ENCODE results near the gene STMP1. TPM values are rescaled to one million over a fixed set of nuclear protein-coding genes. Genes with fewer than 3 reads are reported as not detected.

Gene STMP1
- total RNA-seq, 1 experiment from 2014 or later, result 33.6 TPM

DNA sequence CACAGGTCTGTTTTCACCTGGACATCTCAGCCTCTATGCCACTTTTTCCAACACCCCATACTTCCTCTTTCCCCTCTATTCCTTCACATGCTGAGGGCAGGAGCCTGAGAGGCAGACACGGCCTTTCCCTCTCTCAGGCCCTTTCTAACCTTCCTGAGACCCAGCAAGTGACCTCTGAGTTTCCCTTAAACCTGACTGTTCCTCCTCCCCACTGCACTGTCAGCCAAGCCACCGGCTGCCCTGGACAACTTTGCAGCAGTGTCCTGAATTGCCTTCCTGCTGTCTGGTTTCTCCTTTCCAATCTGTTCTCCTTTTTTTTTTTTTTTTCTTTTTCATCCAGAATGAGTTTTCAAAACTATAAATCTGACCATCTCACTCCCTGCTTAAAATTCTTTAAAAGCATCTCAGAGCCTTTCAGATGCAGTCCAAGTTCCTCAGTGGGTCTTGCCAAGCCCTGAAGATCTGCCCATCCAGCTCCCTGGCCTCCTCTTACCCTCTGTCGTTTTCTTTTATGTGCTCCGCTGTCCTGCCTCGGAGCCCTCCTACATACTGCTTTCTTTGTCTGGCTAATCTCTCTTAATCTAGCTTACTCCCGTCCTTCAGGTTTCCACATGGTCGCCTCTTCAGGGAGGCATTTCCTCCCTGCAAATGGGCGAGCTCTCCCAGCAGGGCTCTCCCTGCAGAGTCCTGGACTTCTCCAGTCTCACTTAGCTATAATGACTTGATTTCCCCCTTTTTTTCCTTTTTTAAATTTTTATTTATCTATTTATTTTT lies 35.1 kb downstream of the STMP1 start:
- no peak overlapping the region for H3K27ac Mint-ChIP-seq (ENCODE audit: low read depth, unreplicated experiment)
- POLR2A ChIA-PET, result interaction anchor here (0.6 to 0.9 kb wide), 3 partner anchors 9 to 47 kb away, joined by 3 to 4 read pairs (median 3); no protein-coding TSS in a partner anchor
- CTCF ChIA-PET, result interaction anchor here (0.5 to 1.3 kb wide), 4 partner anchors 10 to 103 kb away, joined by 3 to 4 read pairs (median 3); no protein-coding TSS in a partner anchor
- no peaks in the 10 kb centered on the region for H3K9me3 Mint-ChIP-seq (ENCODE audit: unreplicated experiment)
- no peaks in the 10 kb centered on the region for H3K36me3 Mint-ChIP-seq (ENCODE audit: insufficient read depth, unreplicated experiment)
- H3K27me3 Mint-ChIP-seq (ENCODE audit: insufficient read depth, unreplicated experiment), result no peaks in the 10 kb centered on the region
- BruUV-seq (replicated peaks), result no TSS peak
- H3K4me3 Mint-ChIP-seq (ENCODE audit: unreplicated experiment), result no peak overlapping the region
- H3K4me1 Mint-ChIP-seq (ENCODE audit: insufficient read depth, unreplicated experiment), result no peaks in the 10 kb centered on the region
- no peak for DNase-seq (ENCODE audit: unreplicated experiment)
- intact Hi-C loops (cut with micrococcal nuclease), result no loop called here
- TF ChIP-seq, protein P1, sequence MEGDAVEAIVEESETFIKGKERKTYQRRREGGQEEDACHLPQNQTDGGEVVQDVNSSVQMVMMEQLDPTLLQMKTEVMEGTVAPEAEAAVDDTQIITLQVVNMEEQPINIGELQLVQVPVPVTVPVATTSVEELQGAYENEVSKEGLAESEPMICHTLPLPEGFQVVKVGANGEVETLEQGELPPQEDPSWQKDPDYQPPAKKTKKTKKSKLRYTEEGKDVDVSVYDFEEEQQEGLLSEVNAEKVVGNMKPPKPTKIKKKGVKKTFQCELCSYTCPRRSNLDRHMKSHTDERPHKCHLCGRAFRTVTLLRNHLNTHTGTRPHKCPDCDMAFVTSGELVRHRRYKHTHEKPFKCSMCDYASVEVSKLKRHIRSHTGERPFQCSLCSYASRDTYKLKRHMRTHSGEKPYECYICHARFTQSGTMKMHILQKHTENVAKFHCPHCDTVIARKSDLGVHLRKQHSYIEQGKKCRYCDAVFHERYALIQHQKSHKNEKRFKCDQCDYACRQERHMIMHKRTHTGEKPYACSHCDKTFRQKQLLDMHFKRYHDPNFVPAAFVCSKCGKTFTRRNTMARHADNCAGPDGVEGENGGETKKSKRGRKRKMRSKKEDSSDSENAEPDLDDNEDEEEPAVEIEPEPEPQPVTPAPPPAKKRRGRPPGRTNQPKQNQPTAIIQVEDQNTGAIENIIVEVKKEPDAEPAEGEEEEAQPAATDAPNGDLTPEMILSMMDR (IDR thresholded peaks at IDR 0.05; ENCODE audit: unreplicated experiment), result no peak

DNA sequence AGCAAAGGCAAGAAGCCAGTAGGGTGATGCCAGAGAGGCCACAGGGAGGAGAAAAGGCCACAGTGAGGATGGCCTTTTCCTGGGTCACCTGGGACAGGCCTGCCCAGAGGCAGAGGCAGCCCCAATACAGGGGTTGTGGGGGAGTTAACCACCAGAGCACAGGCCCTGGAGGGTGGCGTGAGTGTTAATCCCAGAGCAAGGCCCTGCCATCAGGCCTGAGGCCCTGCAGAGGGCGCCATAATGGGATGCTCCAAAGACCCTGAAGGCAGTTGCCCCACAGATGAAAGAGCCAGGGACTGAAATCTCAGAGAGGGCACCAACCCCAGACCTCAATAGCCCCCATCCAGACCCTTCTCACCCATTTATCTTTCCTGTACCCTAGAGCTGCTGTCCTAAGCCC lies 41.8 kb downstream of the STMP1 start:
- Mint-ChIP-seq H3K36me3 (ENCODE audit: insufficient read depth, unreplicated experiment) (no peaks in the 10 kb centered on the region), H3K9me3 (ENCODE audit: unreplicated experiment) (no peaks in the 10 kb centered on the region), H3K4me1 (ENCODE audit: insufficient read depth, unreplicated experiment) (peaks cover 18% of the 10 kb centered on the region), H3K27me3 (ENCODE audit: insufficient read depth, unreplicated experiment) (no peaks in the 10 kb centered on the region), H3K27ac (ENCODE audit: low read depth, unreplicated experiment) (no peak overlapping the region), H3K4me3 (ENCODE audit: unreplicated experiment) (no peak overlapping the region)
- ChIA-PET CTCF (interaction anchor here (0.6 to 1.4 kb wide), 3 partner anchors 8 to 533 kb away, joined by 3 read pairs; no protein-coding TSS in a partner anchor), POLR2A (interaction anchor here (0.7 to 1.0 kb wide), 2 partner anchors 9 to 292 kb away, joined by 3 to 4 read pairs; no protein-coding TSS in a partner anchor)
- no TSS peak for BruUV-seq (replicated peaks)
- intact Hi-C loops (cut with micrococcal nuclease), result no loop called here
- no peak for DNase-seq (ENCODE audit: unreplicated experiment)
- TF ChIP-seq, protein P1 (IDR thresholded peaks at IDR 0.05; ENCODE audit: unreplicated experiment), result peak; percentile 12

DNA sequence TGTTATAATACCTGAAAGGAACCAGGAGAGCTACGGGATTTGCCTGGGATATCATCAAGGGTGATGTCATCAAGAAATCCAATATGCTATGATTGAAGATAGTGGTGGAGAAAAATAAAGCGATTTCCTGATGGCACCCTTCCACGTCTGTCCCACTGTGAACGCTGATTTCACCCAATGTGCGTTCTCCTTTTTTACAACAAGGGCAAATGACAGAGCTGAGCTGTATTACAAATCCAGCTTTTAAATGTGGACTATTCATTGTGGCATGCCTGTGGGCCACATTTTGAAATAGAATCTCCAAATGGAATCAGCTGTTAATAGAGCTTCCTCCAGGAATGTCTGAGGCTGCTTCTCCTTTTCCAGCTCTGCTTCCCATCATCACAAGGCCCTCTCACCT lies 42.4 kb downstream of the STMP1 start:
- Mint-ChIP-seq H3K27ac (ENCODE audit: low read depth, unreplicated experiment) (no peak overlapping the region), H3K9me3 (ENCODE audit: unreplicated experiment) (no peaks in the 10 kb centered on the region), H3K27me3 (ENCODE audit: insufficient read depth, unreplicated experiment) (no peaks in the 10 kb centered on the region), H3K36me3 (ENCODE audit: insufficient read depth, unreplicated experiment) (no peaks in the 10 kb centered on the region), H3K4me3 (ENCODE audit: unreplicated experiment) (no peak overlapping the region), H3K4me1 (ENCODE audit: insufficient read depth, unreplicated experiment) (peaks cover 18% of the 10 kb centered on the region)
- intact Hi-C loops (cut with micrococcal nuclease), result no loop called here
- DNase-seq (ENCODE audit: unreplicated experiment), result no peak
- BruUV-seq (replicated peaks), result no TSS peak
- ChIA-PET POLR2A (interaction anchor here (0.7 to 1.0 kb wide), 2 partner anchors 9 to 292 kb away, joined by 3 to 4 read pairs; no protein-coding TSS in a partner anchor), CTCF (interaction anchor here (0.5 to 1.4 kb wide), 6 partner anchors 9 to 534 kb away, joined by 3 to 4 read pairs (median 3); no protein-coding TSS in a partner anchor)
- TF ChIP-seq, protein P1 (IDR thresholded peaks at IDR 0.05; ENCODE audit: unreplicated experiment), result no peak

DNA sequence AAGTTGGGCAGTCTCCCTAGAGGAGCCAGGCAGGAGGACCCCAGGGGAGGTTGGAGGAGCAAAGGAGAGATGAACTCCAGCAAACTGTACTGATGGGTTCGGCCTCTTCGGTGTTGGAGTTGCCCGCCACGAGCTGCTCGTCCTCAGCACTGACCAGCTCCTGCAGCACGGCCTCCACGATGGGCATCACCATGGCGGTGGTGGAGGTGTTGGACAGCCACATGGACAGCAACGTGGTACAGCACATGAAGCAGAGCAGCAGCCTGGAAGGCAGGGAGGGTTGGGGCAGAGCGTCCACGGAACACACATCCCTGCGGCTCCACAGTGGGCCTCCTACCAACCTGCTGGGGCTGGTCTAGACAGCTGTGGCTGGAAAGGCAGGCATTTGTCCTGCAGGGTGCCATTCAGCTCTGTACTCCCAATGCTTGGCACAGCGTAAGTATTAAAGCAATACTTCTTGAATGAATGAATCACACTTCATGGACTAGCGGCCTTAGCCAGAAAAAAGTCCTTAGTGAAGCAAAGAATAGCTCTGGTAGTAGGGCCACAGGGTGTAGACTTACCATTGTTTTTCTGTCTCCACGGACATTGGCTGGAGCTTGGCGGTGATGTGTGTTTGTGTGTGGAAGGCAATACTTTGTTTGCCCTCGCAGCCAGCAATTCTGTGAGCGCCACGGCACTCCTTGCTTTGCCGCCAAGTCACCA lies 43.9 kb downstream of the STMP1 start:
- BruUV-seq (replicated peaks), result no TSS peak
- CTCF ChIA-PET, result interaction anchor here (0.8 to 3.0 kb wide), 5 partner anchors 25 to 92 kb away, joined by 3 to 33 read pairs (median 4); partner anchors contain the start of gene STMP1
- POLR2A ChIA-PET, result interaction anchor here (0.8 to 2.8 kb wide), 7 partner anchors 8 to 44 kb away, joined by 3 to 12 read pairs (median 6); partner anchors contain the start of gene STMP1
- TF ChIP-seq, protein P1 (IDR thresholded peaks at IDR 0.05; ENCODE audit: unreplicated experiment), result no peak
- DNase-seq (ENCODE audit: unreplicated experiment), result peak; percentile 81
- peak overlapping the region; percentile 67 for H3K27ac Mint-ChIP-seq (ENCODE audit: low read depth, unreplicated experiment)
- intact Hi-C loops (cut with micrococcal nuclease), result no loop called here
- no peaks in the 10 kb centered on the region for H3K27me3 Mint-ChIP-seq (ENCODE audit: insufficient read depth, unreplicated experiment)
- no peaks in the 10 kb centered on the region for H3K36me3 Mint-ChIP-seq (ENCODE audit: insufficient read depth, unreplicated experiment)
- no peak overlapping the region for H3K4me3 Mint-ChIP-seq (ENCODE audit: unreplicated experiment)
- H3K4me1 Mint-ChIP-seq (ENCODE audit: insufficient read depth, unreplicated experiment), result peaks cover 18% of the 10 kb centered on the region
- H3K9me3 Mint-ChIP-seq (ENCODE audit: unreplicated experiment), result no peaks in the 10 kb centered on the region

All from MCF 10A (cell line).